Measurements from ENCODE around the gene SLC26A3. TPM values are rescaled to one million over a fixed set of nuclear protein-coding genes. Genes with fewer than 3 reads are reported as not detected.
A peak's percentile ranks its signal among the peaks of the same experiment; 100 is the strongest.

The SLC26A3 gene
- total RNA-seq, 1 experiment from 2014 or later, result not detected

- Histone ChIP-seq H2BK15ac (ENCODE audit: low read depth, low read length) (no peak overlapping the region), H2BK12ac (ENCODE audit: insufficient read length, low read depth, low read length) (no peak overlapping the region), H3K4me1 (ENCODE audit: insufficient read depth, low read length) (peaks cover 2% of the 10 kb centered on the region; the same call in 1 of the 2 replicates), H3K4ac (ENCODE audit: low read depth, low read length) (no peak overlapping the region), H4K20me1 (ENCODE audit: control insufficient read depth, insufficient read depth, insufficient read length) (no peaks in the 10 kb centered on the region), H3K4me2 (ENCODE audit: insufficient read depth, insufficient read length, low read length) (peak overlapping the region; percentile 88), H4K8ac (replicated peaks; ENCODE audit: insufficient read length, low read depth, low read length) (no peak overlapping the region), H3T11ph (ENCODE audit: low read length) (no peak overlapping the region), H3K56ac (ENCODE audit: insufficient read length, low read depth, low read length) (no peak overlapping the region), H4K5ac (ENCODE audit: insufficient read length, low read depth, low read length) (no peak overlapping the region), H3K23me2 (ENCODE audit: insufficient read length, low read depth, low read length, poor library complexity, severe bottlenecking) (peaks cover 5% of the 10 kb centered on the region), H3K79me1 (ENCODE audit: insufficient read depth, low read depth, low read length, poor library complexity, severe bottlenecking) (peaks cover 6% of the 10 kb centered on the region), H2AK5ac (ENCODE audit: insufficient read length, low read length) (no peak overlapping the region), H3K27ac (ENCODE audit: insufficient read length, low read depth, low read length) (no peak overlapping the region), H3K79me2 (ENCODE audit: insufficient read depth, low read length) (peaks cover 23% of the 10 kb centered on the region; the same call in 1 of the 2 replicates), H3K27me3 (ENCODE audit: insufficient read depth, low read length) (no peaks in the 10 kb centered on the region; the same call in 1 of the 2 replicates), H2BK20ac (ENCODE audit: low read depth, low read length, poor library complexity, severe bottlenecking) (no peak overlapping the region), H2BK5ac (ENCODE audit: insufficient read length, low read length) (no peak overlapping the region), H3K14ac (ENCODE audit: insufficient read depth, low read length) (peak overlapping the region; percentile 10; the same call in 1 of the 2 replicates), H3K9me3 (ENCODE audit: control insufficient read depth, low read depth, low read length) (no peaks in the 10 kb centered on the region), H3K23ac (ENCODE audit: insufficient read length, low read depth, low read length) (no peak overlapping the region), H2AFZ (ENCODE audit: low read length) (no peak overlapping the region), H3K18ac (ENCODE audit: insufficient read length, low read depth, low read length) (peak overlapping the region; percentile 20), H3K9ac (ENCODE audit: extremely low read depth, insufficient read length, low read length) (peak overlapping the region; percentile 93), H2BK120ac (ENCODE audit: low read depth, low read length, poor library complexity, severe bottlenecking) (no peak overlapping the region), H4K91ac (ENCODE audit: insufficient read length, low read depth, low read length) (no peak overlapping the region)
- peak overlapping the region; percentile 100 for H3K27ac Mint-ChIP-seq
- no peak for DNase-seq
- WGBS (ENCODE audit: extremely low coverage, insufficient read length, low lambda C conversion rate), result no CpG with 5 or more reads among the region's 22 CpGs
- H3K27me3 Mint-ChIP-seq (ENCODE audit: low read depth), result no peaks in the 10 kb centered on the region
- TF ChIP-seq CTCF (conservative IDR thresholded peaks at IDR 0.05), result no peak
- peak overlapping the region; percentile 93 to 98 for H3K4me3 Mint-ChIP-seq
- H3K4me1 Mint-ChIP-seq, result peaks cover 20 to 21% of the 10 kb centered on the region in 2 experiments
- H3K9me3 Mint-ChIP-seq, result no peaks in the 10 kb centered on the region; a peak in 1 of 5 replicates
- peaks cover 0 to 6% (median 5%) of the 10 kb centered on the region in 3 experiments; a peak in 3 of 7 replicates for H3K36me3 Mint-ChIP-seq (ENCODE audit: insufficient read depth in 1 of 3, low read depth in 3 of 3)
These were observed 58.7 kb downstream of the SLC26A3 start for GRCh38 chr7:107744345-107744750.

All from H9 (cell line).